ENCODE results near the gene ACADVL.
"Not testable (repeated sequence)": the region's sequence is repeated elsewhere in the genome, so short reads cannot be mapped to it uniquely, and the experiment has no call there.

- not testable (repeated sequence) for TF ChIP-seq POLR2AphosphoS5 (IDR thresholded peaks at IDR 0.05; ENCODE audit: low read depth, low read length); POLR2A (IDR thresholded peaks at IDR 0.05; ENCODE audit: low read depth, low read length); PAX5 (IDR thresholded peaks at IDR 0.05; ENCODE audit: insufficient read depth, low read length, severe bottlenecking)
Observed at GRCh38 chr17:7182101-7182500, 37.6 kb upstream of the ACADVL start.

All from GM12891 (cell line).